Measurements from ENCODE around the gene CYP24A1.

CYP24A1 gene

DNA sequence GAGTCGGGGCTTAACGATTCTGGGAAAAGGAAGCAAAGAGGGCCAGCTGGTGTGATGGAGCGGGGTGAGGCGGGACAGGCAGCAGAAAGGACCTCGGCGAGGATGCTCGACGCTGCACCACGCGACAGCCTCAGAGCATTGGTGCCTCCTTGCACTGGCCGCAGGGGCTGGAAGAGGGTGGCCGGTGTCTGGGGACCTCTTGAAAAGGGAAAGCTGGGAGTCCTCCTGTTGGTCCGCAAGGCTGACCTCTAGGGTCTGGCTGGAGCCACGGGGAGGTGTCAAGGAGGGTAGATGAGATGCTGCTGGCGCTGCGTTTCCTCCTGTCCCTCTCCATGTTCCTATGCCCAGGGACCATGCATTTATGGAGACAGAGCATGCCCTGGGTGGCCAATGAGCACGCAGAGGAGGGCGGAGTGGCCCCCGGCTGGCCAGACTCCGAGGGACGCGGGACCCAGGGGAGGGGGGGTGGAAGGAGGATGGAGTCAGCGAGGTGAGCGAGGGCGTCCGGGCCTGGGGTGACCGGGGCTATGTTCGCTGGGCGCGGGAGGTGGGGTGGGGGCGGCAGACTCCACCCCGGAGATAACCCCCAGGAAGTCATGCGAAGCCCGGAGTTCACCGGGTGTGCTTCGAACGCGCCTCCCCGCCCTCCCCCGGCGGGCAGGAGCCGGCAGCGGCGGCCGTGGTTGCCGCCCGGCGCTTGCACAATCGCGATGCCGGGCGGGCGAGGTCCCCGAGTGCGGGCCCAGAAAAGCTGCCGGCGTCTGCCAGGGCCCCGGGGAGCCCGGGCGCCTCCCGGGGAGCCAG lies at the start of gene CYP24A1:
CYP24A1 (minus strand) TSS at position 334 of the 804 bp plus-strand sequence. CDS start 407 bp downstream, outside the sequence.
- no peak for DNase-seq (ENCODE audit: low spot score)

DNA sequence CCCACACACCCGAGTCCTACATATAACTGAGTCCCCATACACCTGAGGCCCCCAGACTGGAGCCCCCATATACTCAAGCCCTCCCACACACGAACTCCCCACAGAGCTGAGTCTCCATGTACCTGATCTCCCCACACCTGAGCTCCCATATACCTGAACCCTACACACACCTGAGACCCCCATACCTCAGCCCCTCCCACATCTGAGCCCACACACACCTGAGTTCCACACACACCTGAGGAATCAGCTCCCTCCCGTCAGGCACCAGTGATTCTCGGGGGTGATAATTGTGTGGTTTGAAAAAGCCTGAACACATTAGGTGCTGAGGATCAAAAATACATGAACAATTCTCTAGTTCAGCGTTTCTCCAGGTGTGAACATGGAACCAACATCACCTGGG lies 49.5 kb upstream of the CYP24A1 start:
- no peak for DNase-seq (ENCODE audit: low spot score)

DNA sequence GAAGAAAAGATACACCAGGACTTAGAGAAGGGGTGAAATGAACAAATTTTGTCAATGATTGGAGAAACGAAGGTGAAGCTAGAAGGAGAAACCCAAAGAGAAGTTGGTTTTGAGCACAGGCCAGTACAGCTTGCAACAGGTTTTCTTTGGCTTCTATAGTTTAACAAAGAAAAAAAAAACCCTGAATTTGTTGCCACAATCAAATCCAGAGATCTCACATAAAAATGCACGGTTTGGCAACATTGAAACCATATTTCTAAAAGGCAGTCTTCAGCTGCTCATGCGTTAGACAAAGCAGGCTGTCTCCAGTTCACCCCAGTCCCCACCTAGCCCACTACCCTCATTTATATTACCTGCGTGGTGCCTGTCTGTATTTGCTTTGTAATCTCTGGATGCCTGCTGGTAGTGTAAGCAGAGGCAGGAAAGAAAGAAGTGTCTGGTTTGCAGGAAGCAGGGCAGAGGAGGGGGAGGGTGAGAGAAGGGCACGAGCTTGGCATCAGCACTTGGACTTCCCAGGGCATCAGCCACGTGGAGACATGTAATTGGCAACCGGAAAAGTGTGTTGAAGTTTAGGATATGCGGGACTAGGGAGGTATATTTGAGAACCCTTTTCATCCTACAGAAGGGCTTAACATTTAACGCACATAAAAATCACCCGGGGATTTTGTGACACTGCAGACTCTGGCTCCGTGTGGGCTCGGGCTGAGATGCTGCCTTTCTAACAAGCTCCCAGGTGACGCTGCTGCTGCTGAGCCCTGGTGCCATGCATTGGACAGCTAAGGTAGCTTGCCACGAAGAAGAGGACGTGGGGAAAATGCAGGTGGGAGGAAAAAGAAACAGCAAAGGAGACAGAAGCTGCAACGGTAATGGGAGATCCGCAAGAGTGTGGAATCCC lies 48.5 kb upstream of the CYP24A1 start:
- DNase-seq (ENCODE audit: low spot score): no peak

DNA sequence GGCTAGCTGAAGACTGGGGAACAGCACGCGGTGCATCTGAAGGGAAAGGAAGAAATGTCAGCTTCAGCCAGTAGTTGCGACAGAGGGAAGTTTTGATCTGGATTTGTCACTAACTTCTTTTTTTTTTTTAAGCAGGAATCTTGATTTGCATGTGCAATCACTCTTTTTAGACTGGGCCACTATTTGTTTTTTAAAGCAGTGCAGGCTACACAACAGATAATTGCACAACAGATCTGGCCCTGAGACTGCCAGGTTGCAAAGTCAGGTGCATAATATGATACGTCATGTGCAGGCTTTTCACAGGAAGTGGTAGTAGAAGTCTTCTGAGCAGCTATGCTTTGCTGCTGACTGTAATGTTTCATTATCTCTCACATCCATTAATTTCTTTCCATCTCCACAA lies 47.6 kb upstream of the CYP24A1 start:
- DNase-seq (ENCODE audit: low spot score): no peak

DNA sequence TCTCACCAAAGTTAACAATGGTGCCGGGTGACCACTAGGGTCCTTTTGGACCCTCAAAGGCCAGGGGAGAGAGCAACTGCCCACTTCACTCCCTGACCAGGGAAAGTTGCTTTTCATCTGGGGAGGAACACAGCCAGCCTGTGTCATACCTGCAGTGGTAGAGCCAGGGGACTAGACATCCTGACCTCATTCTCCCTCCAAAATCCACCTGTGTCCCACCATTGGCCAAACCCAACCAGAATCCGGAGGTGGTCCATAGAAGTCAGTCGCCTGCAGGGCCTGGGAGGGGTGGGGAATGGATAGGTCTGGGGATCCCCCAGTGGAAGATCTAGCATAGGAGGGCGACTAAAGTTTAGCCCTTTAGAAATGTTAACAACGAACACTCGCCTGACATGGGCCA lies 46.9 kb upstream of the CYP24A1 start:
- no peak for DNase-seq (ENCODE audit: low spot score)

DNA sequence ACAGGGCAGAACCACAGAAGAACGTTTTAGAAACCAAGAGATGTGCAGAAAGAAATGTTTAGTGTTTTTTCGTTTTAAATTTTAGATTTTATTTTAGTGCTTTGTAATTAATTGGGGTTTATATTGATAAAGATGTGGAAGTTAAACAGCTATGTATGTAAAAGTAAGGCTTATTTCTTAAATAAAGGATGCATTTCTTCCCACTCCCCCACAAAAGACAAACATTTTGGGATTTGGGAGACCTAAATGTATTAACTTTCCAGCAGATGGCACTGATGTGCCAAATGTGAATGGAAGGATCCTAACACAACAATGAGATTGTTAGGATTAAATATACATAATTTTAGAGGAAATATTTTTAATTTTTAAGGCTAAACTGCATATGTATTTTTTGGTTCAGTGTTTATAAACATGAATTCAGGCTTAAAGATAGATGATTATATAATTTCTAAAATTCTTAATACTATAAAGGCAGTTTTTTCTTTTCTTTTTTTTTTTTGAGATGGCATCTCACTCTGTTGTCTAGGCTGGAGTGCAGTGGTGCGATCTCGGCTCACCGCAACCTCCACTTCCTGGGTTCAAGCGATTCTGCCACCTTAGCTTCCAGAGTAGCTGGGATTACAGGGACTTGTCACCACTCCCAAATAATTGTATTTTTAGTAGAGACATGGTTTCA lies 46.1 kb upstream of the CYP24A1 start:
- DNase-seq (ENCODE audit: low spot score): no peak

DNA sequence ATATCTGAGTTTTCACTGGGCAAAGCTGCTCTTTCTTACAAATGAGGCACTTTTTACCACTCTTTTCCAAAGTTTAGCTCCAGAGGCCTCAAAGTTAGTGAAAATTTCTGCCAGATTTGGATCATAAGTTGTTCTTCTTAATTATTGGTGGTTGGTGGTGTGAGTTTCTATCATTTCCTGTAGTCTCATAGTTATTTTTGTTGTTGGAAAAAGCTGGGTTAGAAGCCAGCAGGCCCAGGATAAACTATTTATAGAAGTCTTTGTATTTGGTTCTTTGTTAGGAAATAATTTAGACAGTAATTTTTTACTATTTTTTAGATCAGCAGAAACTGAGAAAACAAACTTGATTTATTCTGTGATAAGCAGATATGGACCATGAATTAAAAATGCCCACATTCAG lies 44.7 kb upstream of the CYP24A1 start:
- no peak for DNase-seq (ENCODE audit: low spot score)

DNA sequence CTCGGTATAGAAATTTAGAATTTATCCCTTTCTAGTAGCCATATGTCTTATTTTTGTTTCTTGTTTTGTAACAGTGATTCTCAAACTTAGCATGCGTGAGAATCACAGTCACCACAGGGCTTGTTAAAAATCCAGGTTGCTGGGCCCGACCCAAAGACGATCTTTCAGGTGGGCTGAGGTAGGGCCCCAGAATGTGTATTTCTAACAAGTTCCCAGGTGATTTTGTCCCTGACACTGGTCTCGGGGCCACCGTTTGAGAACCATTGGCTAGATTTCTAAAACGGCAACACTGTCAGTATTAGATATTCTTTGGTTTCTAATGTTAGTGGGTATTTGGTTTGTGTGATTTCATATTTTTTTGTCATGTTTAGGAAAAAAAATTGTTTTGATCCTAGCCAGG lies 44.0 kb upstream of the CYP24A1 start:
- no peak for DNase-seq (ENCODE audit: low spot score)

DNA sequence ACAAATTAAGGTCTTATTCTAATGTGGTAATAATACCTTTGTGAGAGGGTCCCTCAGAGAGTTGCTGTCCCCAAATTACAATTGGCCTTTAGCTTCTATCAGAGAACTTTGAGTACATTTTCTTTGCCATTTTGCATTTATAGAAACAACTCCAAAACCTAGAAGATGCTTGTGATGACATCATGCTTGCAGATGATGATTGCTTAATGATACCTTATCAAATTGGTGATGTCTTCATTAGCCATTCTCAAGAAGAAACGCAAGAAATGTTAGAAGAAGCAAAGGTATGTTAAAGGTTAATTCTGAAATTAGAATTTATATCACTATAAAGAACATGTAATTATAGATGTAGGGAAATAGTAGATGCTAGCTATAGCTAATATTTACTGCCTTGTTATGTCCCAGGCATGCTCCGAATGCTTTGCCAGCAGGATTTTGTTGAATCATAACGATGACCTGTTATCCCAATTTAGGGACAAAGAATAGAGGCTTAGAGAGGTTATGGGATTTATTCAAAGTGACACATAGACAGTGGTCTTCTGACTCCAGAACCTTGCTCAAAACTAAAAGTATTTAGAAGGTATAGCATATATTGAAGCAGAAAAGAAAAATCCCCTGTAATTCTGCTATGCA lies 41.5 kb upstream of the CYP24A1 start:
- no peak for DNase-seq (ENCODE audit: low spot score)

DNA sequence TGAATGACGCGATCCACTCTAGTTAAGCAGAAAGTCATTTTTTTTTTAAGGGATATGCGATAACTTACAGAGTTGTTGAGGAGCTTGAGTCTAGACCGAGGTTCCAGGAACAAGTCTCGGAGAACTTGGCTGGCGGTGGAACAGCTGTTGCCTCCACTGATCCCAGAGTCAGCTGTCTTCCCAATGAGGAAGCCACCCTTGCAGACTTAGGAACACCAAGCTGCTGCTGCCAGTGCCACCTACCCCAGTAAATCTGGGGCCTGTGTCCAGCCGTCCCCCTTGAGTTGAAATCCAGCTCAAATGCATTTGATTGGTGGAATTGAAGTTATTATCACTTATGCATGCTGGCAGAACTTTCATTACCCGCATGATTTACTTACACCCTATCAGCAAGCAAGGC lies 40.8 kb upstream of the CYP24A1 start:
- DNase-seq (ENCODE audit: low spot score): no peak

DNA sequence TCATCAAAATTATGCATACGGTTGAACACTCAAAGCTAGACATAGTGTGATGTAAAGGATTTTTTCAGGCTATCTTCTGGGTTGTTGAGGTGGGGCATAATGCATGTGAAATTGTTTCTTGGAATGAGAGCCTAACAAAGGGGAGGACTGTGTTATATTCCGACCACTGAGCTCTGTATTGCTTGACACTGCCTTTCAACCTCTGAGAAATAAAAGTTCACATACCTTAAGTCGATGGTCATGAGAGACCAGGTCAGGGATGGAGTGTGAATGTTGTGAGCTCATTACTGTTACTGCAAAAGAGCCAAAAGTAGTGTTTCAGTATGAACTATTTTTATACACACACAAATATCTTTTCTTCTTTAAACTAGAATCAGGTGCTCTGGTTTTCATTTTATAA lies 39.1 kb upstream of the CYP24A1 start:
- DNase-seq (ENCODE audit: low spot score): no peak

DNA sequence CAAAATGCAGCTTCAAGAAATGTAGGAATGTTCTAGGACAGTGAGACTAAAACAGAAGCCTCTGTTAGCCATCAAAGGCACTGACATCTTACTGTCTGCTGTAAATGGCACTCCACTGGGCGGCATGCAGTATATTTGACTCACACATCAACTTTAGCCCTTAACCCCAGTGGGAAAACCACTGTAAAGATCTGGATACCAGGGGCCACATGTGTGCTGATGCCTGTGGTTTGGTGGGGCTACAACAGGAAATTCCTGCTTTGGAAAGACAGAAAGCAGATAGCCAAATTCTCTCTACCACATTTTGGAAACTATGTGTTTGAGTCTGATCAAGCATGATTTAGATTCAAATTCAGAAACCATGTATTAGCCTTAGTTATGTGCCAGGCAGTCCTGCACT lies 38.4 kb upstream of the CYP24A1 start:
- no peak for DNase-seq (ENCODE audit: low spot score)

DNA sequence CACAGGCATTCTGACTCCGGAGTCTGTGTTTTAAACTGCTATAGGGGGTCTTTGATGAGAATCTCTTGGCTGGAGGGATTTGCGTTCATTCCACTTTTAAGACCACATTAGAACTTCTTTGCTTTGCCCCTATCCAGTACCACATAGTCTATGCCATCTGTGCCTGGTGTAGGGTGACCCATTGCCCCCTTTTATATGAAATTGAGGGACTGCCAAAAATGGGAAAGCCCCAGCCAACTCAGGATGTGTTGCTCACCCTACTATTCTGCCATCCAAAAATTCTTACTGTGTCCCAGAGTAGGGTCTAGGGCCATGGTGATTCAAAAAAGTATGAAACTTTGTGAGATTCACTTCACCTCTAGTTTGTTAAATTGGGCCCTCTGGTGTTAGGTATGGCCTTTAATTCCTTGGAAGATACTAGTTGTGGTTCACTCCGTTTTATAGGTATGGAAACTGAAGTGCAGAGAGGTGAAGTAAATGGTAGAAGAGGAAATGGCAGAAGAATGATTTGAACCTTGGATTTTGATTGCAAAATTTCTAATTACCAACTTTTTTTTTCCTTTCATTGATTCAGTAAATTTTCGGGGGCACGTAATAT lies 35.5 kb upstream of the CYP24A1 start:
- DNase-seq (ENCODE audit: low spot score): no peak

DNA sequence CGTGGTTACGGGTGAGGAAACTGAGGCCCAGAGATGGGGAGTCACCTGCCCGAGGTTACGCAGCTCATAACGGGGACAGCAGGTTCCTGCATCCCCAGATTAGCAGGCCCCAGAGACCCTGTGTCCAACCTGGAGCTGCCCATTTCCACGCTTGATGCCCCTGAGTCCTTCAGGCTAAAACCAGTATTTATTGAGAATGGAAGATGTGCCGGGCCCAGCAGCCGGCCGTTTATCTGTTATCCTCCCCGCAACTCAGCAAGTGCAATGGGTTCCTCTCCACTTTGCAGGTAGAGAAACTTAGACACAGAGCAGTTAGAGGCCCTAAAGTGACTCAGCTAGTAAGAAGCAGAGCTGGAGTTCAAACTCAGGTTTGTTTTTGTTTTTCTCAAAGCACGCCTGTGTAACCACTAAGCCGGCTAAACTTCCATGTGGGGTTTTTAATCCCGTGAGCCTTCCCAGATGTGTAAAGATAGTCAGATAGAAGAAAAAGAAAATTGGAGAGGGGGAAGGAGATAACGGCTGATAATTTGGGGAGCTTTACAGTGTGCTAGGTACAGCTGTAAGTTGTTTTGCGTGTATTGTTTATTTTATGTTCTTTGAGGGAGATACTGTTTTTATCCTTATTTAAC lies 34.9 kb upstream of the CYP24A1 start:
- DNase-seq (ENCODE audit: low spot score): peak; percentile 18

DNA sequence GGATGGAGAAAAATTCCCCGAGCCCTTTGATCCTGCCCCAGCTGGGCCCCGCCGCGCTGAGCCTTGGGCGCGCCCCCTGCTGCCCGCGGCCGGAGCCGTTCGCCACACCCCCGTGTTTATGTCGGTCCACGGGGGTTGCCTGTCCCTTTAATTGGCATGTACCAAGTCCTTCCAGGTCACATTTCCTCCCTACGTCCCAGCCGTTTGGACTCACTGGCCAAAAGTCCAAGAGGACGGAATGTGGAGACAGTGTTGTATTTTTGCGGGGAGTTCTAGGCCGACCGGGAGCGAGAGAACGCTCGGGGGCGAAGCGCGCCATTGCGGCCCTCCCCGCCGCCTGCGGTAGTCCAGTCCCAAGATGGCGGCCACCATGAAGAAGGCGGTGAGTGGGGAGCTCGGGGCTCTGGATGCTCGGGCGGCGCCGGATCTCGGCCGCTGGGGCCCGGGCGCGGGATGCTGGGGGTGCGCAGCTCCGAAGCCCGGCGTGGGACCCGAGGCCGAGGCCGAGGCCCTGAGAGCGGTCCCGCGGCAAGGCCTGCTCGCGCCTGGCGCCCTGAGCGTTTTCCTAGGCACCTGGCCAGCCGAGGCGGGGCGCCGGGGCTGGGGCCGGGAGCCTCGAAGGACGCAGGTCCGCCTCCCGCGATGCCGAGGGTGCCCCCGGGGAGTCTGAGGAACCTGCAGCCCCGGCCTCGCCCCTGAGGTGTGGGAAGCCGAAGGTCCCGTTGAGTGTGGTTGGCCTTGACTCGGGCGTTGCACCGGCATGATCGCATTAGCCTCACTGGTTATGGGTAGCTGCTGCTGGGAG lies 34.2 kb upstream of the CYP24A1 start, which contains the start of gene PFDN4:
PFDN4 (plus strand) TSS at position 345 of the 805 bp plus-strand sequence; CDS start at position 359, 14 bp downstream.
- DNase-seq (ENCODE audit: low spot score): peak; percentile 81

DNA sequence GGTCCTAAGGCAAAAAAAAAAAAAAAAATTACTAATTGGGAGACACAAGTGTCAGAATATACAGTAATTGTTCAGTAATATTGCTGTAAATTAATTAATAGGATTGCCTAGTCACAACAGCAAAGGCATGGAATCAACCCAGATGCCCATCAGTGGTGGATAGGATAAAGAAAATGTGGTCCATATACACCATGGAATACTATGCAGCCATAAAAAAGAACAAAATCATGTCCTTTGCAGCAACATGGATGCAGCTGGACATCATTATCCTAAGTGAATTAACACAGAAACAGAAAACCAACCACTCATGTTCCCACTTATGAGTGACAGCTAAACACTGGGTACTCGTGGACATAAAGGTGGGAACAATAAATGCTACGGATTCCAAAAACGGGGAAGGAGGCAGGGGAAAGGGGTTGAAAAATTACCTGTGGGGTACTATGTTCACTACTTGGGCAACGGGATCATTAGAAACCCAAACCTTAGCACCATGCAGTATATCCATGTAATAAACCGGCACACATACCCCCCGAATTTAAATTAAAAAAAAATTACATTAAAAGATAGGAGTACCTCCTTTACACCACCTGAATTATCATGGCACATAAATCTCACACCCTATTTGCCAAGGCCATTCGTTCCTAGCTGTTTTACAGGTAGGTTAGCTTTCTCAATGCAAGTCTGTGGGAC lies 33.4 kb upstream of the CYP24A1 start:
- DNase-seq (ENCODE audit: low spot score): no peak

DNA sequence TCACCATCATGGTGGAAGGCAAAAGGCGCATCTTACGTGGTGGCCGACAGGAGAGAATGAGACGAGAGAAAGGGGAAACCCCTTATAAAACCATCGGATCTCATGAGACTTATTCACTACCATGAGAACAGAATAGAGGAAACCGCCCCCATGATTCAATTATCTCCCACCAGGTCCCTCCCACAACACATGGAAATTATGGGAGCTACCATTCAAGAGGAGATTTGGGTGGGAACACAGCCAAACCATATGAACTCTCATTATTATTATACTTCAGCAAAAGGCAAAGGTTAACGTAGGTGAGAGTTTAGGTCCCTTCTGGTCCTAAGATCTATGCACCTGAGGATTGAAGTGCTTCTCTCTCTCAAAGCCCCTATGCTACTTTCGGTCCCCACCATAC lies 31.7 kb upstream of the CYP24A1 start:
- no peak for DNase-seq (ENCODE audit: low spot score)

DNA sequence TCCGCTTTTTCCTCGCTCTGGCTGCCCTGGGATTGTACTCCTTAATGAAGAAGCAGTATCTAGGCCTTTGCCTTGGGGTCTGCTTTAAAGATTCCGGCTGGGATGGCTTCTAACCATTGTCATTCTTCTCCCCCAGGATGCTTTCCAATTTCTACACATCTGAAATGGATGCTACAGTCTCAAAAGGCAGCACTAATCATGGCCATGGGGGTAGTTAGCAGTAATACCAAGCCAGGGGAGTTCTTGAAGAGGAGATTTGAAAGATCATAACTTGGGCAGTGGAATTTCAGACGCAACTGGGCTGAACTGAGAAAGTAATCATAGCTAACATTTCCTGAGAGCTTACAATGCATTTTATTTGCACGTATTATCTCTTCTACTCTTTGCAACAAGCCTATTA lies 30.7 kb upstream of the CYP24A1 start:
- DNase-seq (ENCODE audit: low spot score): no peak

DNA sequence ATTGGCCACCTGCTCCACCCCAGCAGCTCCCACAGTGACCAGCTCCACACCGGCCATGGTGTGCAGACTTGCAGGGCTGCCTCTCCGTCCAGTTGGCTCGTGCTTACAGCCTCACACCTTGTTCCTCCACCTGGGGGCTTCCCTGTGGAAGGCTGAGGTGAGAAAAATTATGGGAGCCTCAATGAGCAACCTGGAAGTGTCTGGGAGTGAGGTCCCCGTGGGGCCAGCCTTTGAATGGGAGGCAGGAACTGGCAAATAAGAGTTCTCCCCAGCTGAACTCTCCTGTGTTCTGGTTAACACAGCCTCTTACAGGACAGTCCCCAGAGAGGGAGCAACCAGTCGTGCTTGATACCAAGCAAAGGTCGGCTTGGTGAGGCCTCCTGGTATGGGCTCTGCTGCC lies 30.3 kb upstream of the CYP24A1 start:
- no peak for DNase-seq (ENCODE audit: low spot score)

DNA sequence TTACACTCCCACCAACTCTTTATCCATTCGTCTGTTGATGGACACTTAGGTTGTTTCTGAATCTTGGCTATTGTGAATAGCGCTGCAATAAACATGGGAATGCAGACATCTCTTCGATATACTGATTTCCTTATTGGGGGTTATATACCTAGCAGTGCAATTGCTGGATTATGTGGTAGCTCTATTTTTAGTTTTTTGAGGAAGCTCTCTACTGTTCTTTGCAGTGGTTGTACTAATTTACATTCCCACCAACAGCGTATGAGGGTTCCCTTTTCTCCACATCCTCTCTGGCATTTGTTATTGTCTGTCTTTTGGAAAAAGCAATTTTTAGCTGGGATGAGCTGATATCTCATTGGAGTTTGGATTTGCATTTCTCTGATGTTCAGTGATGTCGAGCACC lies 29.5 kb upstream of the CYP24A1 start:
- DNase-seq (ENCODE audit: low spot score): no peak
